ENCODE measurements around the gene SAMD11.

DNA sequence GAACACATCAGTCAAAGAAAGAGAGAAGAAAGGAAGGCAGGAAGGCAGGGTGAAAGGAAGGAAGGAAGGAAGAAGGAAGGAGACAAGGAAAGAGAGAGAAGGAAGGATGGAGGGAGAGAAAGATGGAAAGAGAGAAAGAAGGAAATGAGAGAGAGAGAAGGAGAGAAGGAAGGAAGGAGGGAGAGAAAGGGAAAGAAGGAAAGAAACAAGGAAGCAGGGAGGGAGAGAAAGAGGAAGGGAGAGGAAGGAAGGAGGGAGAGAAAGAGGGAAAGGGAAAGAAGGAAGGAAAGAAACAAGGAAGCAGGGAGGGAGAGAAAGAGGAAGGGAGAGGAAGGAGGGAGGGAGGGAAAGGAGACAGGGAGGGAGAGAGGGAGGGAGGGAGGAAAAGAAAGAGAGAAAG, 35.4 kb upstream of the SAMD11 start:
- TF ChIP-seq POLR2A (IDR thresholded peaks at IDR 0.05) = no peak
- TF ChIP-seq, protein P1, sequence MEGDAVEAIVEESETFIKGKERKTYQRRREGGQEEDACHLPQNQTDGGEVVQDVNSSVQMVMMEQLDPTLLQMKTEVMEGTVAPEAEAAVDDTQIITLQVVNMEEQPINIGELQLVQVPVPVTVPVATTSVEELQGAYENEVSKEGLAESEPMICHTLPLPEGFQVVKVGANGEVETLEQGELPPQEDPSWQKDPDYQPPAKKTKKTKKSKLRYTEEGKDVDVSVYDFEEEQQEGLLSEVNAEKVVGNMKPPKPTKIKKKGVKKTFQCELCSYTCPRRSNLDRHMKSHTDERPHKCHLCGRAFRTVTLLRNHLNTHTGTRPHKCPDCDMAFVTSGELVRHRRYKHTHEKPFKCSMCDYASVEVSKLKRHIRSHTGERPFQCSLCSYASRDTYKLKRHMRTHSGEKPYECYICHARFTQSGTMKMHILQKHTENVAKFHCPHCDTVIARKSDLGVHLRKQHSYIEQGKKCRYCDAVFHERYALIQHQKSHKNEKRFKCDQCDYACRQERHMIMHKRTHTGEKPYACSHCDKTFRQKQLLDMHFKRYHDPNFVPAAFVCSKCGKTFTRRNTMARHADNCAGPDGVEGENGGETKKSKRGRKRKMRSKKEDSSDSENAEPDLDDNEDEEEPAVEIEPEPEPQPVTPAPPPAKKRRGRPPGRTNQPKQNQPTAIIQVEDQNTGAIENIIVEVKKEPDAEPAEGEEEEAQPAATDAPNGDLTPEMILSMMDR (IDR thresholded peaks at IDR 0.05) = no peak
